Ishikawa (cell line): ENCODE measurements around the gene IL21R.

Experiments used
- CEBPB ChIP-seq: IDR thresholded peaks from 2 replicates; pipeline ENCODE4 v1.6.1; 2012
- CREB1 ChIP-seq: IDR thresholded peaks from 2 replicates; pipeline ENCODE4 v1.6.1; 2012; ENCODE audit warnings: low read depth
- EGR1 ChIP-seq: IDR thresholded peaks from 2 replicates; pipeline ENCODE4 v1.6.1; 2012
- EP300 ChIP-seq: IDR thresholded peaks from 2 replicates; pipeline ENCODE4 v1.6.1; 2012; ENCODE audit warnings: borderline replicate concordance
- FOXM1 ChIP-seq: IDR thresholded peaks from 2 replicates; pipeline ENCODE4 v1.6.1; 2012; ENCODE audit warnings: low read depth, borderline replicate concordance
- NFIC ChIP-seq: IDR thresholded peaks from 2 replicates; pipeline ENCODE4 v1.6.1; 2012
- RAD21 ChIP-seq: IDR thresholded peaks from 2 replicates; pipeline ENCODE4 v1.6.1; 2012; ENCODE audit warnings: low read depth
- TAF1 ChIP-seq: IDR thresholded peaks from 2 replicates; pipeline ENCODE4 v1.6.1; 2012; ENCODE audit warnings: low read depth, mild to moderate bottlenecking
- TCF12 ChIP-seq: IDR thresholded peaks from 2 replicates; pipeline ENCODE4 v1.6.1; 2012; ENCODE audit warnings: low read depth
- TEAD4 ChIP-seq: IDR thresholded peaks from 2 replicates; pipeline ENCODE4 v1.6.1; 2012
- YY1 ChIP-seq: IDR thresholded peaks from 2 replicates; pipeline ENCODE4 v1.6.1; 2012; ENCODE audit warnings: low read depth
- ZBTB7A ChIP-seq: IDR thresholded peaks from 2 replicates; pipeline ENCODE4 v1.6.1; 2012; ENCODE audit warnings: low read depth
- TF ChIP-seq, protein P1 (sequence below): IDR thresholded peaks from 2 replicates; pipeline ENCODE4 v1.6.1; 2012
- TF ChIP-seq, protein P2 (sequence below): IDR thresholded peaks from 2 replicates; pipeline ENCODE4 v1.6.1; 2012; ENCODE audit warnings: low read depth, mild to moderate bottlenecking
- TF ChIP-seq, protein P3 (sequence below): IDR thresholded peaks from 2 replicates; pipeline ENCODE4 v1.6.1; 2012

The IL21R gene

DNA sequence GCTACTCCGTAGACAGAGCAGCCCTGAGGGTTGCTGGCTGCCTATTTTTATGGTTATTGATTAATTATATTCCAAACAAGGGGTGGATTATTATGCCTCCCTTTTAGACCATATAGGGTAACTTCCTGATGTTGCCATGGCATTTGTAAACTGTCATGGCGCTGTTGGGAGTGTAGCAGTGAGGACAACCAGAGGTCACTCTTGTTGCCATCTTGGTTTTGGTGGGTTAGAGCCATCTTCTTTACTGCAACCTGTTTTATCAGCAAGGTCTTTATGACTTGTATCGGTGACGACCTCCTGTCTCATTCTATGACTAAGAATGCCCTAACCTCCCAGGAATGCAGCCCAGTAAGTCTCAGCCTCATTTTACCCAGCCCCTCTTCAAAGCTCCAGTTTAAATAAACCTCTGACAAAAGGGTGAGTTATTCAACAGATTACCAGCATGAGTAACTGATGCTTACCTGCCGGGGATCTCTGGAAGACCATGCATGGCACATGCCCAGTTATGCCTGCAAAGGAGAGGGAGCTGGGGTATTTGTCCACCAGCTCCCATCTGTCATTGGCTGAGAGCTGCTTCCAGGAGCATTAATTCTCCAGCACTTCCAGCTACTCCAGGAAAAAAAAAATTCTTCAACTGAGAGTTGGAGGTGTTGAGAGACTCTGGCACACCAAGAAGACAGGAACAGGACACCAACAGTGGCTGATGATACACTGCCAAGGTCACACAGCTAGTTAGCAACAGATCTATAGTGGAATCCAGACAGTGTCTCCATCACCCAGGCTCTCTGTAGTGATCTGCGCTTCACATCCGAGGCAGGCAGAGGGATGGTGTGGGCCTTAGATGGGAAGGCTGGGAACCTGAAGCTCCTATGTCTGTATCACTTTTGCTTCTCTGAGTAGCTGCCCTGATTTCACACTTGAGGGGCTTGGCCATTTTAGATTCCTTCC lies 36.6 kb upstream of the IL21R start:
- TF ChIP-seq EGR1 (no peak), NFIC (no peak), CEBPB (no peak), EP300 (no peak), RAD21 (no peak), CREB1 (no peak), TAF1 (no peak)
- TF ChIP-seq, protein P1, sequence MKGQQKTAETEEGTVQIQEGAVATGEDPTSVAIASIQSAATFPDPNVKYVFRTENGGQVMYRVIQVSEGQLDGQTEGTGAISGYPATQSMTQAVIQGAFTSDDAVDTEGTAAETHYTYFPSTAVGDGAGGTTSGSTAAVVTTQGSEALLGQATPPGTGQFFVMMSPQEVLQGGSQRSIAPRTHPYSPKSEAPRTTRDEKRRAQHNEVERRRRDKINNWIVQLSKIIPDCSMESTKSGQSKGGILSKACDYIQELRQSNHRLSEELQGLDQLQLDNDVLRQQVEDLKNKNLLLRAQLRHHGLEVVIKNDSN, result no peak

DNA sequence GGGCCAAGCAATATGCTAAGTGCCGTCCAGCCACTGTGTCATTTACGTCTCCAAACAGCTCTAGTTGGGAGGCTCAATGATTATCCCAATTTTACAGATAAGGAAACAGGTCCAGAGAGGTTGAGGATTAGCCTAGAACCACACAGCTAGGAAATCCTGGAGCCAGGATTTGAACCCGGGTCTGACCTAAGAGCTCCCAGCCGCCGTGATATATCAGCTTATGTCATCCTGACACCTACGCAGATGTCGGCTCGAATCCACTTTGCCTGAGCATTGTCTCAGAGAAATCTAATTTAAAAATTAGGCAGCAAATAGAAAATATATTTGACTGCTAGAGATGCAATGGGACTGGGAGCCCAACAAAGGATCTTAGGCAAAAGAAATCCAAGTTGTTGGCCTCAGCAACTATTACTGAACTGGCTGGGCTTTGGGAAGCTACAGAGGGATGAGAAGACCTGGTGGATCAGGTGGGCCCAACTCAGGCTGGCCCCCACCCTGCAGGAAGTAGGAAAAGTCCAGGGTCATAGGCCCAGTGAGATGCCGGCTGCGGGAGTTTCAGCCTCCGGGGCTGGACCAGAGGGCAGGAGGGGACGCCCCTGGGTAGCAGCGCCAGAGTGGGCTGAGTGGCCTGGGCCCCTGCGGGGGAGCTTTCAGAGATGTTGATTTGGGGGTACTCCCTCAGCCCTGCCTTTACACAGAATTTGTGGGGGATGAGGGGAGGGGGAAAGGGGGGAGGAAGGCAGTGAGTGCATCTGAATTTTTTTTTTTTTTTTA lies 35.1 kb upstream of the IL21R start:
- TF ChIP-seq CEBPB, result no peak
- no peak for TF ChIP-seq ZBTB7A
- TF ChIP-seq YY1, result no peak
- TF ChIP-seq, protein P1, result no peak
- TF ChIP-seq, protein P2, sequence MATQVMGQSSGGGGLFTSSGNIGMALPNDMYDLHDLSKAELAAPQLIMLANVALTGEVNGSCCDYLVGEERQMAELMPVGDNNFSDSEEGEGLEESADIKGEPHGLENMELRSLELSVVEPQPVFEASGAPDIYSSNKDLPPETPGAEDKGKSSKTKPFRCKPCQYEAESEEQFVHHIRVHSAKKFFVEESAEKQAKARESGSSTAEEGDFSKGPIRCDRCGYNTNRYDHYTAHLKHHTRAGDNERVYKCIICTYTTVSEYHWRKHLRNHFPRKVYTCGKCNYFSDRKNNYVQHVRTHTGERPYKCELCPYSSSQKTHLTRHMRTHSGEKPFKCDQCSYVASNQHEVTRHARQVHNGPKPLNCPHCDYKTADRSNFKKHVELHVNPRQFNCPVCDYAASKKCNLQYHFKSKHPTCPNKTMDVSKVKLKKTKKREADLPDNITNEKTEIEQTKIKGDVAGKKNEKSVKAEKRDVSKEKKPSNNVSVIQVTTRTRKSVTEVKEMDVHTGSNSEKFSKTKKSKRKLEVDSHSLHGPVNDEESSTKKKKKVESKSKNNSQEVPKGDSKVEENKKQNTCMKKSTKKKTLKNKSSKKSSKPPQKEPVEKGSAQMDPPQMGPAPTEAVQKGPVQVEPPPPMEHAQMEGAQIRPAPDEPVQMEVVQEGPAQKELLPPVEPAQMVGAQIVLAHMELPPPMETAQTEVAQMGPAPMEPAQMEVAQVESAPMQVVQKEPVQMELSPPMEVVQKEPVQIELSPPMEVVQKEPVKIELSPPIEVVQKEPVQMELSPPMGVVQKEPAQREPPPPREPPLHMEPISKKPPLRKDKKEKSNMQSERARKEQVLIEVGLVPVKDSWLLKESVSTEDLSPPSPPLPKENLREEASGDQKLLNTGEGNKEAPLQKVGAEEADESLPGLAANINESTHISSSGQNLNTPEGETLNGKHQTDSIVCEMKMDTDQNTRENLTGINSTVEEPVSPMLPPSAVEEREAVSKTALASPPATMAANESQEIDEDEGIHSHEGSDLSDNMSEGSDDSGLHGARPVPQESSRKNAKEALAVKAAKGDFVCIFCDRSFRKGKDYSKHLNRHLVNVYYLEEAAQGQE, result no peak
- no peak for TF ChIP-seq FOXM1
- no peak for TF ChIP-seq RAD21
- TF ChIP-seq TCF12, result no peak
- TF ChIP-seq TAF1, result no peak
- TF ChIP-seq, protein P3, sequence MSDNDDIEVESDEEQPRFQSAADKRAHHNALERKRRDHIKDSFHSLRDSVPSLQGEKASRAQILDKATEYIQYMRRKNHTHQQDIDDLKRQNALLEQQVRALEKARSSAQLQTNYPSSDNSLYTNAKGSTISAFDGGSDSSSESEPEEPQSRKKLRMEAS, result no peak
- no peak for TF ChIP-seq TEAD4
- TF ChIP-seq EGR1, result no peak
- no peak for TF ChIP-seq EP300
- TF ChIP-seq NFIC, result no peak
- no peak for TF ChIP-seq CREB1

DNA sequence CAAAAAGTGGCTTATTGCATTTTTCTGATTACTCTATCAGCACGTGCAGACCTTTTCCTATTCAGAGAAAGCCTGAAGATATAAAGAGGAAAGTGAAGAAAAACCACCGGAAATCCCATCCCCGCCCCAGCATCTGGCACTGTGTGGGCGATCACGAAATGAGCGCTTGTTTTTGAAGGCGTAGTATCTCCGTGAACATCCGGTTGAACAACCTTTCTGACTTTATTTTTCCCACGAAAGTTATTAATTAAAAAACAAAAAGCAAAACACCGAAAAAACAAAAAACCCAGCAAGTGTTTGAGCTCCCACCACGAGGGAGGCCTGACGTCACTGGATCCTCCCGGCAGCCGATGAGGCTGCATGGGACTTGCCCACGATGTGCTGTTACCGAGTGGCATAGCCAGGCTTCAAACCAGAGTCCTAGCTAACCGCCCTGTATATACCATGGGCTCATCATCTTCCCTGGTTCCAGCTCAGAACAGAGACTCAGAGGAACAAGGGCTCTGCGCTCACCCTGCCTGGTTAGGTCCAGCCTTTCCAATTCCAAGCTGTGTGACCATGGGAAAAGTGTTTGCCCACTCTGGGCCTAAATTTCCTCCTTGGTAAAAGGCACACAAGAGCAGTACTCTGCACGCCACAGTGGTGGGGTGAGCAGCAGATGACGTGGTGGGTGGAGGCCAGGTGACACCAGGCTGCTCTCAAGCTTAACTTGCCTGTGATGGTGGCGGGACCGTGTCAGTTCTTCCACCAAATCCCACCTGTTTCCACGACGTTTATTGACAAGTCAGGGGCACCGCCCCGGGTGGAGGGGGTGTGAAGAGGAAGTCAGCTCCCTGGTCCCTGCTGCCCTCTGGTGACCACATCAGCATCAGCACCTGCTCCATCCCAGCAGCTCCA lies 34.3 kb upstream of the IL21R start:
- TF ChIP-seq NFIC (no peak), FOXM1 (no peak), EGR1 (no peak), TCF12 (0 out of 2 replicates have a peak, but pooled peaks have one; percentile 17), TEAD4 (no peak), CREB1 (no peak), TAF1 (no peak), EP300 (no peak), YY1 (no peak), ZBTB7A (no peak), CEBPB (no peak), RAD21 (peak; percentile 95)
- TF ChIP-seq, protein P3, result peak; percentile 52; the same call in 1 of the 2 replicates
- TF ChIP-seq, protein P2, result no peak
- TF ChIP-seq, protein P1, result no peak

DNA sequence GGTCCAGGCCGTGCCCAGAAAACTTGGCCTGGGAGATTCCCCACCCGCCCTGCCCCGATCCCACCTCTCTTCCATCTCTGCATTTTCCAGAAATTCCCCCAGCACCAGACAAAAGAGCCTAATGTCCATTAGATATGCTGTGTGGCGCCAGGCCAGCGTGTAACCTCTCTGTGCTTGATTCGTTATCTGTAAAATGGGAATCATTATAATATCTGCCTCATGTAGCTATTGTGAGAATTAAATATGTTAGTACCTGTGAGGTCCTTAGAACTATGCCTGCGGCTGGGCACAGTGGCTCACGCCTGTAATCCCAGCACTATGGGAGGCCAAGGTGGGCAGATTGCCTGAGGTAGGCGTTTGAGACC lies 33.6 kb upstream of the IL21R start:
- no peak for TF ChIP-seq FOXM1
- no peak for TF ChIP-seq NFIC
- no peak for TF ChIP-seq YY1
- TF ChIP-seq CREB1, result no peak
- TF ChIP-seq TCF12, result 0 out of 2 replicates have a peak, but pooled peaks have one; percentile 6
